GM20431 (cell line): Measurements from ENCODE around the gene SLC5A11.
"Not testable (repeated sequence)": the region's sequence is repeated elsewhere in the genome, so short reads cannot be mapped to it uniquely, and the experiment has no call there.

Experiments used
- in situ Hi-C: fragments of 300-500 bp; cut with MseI, MboI; formaldehyde crosslinking; loops from one replicate; pipeline ENCODE4 v1.15.0; 2020; ENCODE audit warnings: low sequenced_read_pairs; ENCODE audit not compliant: unreplicated experiment

Gene SLC5A11

GRCh38 chr16:24854607-24855171 lies 8.9 kb downstream of the SLC5A11 start:
- in situ Hi-C loops, result no loop called here

- in situ Hi-C loops, result no loop called here
Measured at GRCh38 chr16:24855678-24856077, 9.9 kb downstream of the SLC5A11 start.

DNA sequence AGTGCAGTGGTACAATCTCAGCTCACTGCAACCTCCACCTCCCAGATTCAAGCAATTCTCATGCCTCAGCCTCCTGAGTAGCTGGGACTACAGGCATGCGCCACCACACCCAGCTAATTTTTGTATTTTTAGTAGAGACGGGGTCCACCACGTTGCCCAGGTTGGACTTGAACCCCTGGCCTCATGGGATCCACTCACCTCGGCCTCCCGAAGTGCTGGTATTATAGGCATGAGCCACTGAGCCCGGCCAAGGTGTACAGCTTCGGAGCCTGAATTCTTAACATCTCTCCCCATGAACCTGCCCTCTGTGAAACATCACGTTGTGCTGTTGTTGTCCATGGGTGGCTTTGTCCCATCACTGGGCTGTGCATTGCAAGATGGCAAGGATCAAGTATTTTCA lies 11.1 kb downstream of the SLC5A11 start:
- in situ Hi-C loops, result not testable (repeated sequence)

GRCh38 chr16:24858219-24859041 lies 12.7 kb downstream of the SLC5A11 start:
- in situ Hi-C loops, result no loop called here

DNA sequence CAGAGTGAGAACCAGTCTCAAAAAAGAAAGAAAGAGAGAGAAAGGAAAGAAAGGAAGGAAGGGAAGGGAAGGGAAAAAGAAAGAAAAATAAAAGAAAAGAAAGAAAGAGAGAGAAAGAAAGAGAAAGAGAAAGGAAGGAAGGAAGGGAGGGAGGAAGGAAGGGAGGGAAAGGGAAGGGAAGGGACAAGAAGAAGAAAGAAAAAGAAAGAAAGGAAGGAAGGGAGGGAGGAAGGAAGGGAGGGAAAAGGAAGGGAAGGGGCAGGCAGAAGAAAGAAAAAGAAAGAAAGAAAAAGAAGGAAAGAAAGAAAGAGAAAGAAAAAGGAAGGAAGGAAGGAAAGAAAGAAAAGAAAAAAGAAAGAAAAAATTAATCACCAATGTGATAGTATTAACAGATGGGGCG lies 15.7 kb downstream of the SLC5A11 start:
- in situ Hi-C loops, result no loop called here

DNA sequence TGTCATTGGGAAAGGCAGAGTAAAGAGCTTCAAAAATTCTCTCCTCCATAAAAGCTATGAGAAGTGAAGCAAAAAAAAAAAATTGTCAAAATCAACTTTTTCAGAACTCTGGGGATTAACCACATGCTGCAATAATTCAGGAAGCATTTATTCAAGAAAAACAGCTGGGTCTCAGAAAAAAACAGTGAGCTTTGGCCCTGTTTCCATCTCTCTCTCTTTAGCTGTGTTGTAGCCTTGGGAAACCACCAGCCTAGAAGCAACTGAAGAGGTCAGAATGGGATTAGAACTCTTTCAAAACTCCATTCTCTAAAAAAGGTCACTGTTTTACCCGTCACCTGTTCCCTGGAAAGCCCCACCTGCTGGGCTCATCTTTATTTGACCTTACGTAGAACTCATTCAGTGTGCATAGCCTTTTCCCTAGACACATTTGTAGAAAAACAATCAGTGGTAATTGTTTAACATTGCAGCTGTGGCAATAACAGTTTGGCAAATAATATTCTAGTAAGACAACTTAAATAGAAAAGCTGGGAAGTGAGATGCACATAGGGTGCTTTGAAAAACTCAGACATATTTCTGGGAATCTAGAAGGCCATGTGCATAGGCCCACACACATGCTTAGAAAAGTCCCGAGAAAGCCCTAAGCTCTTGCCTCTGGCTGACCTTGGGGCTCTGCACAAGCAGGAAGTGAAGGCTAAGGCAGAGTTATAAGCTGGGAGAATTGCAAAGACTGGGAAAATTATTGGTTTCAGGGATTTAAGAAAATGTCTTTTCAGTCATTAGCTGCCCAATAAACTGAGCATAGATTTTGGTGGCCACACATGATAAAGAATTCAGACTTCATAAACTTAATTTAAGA lies 18.0 kb downstream of the SLC5A11 start:
- in situ Hi-C loops, result no loop called here

DNA sequence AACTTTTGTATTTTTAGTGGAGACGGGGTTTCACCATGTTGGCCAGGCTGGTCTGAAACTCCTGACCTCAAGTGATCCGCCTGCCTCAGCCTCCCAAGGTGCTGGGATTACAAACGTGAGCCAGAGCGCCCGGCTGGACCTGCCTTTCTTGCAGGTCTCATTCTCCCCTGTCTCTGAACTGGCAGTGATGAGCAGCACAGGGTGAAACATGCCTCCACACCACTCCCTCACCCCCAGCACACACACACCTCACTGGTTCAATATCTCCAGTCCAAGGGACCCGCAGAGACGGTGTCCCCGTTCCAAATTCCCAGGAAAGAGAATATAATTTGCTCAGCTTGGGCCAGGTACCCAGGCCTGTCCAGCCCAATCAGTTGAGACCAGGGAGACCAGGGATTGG lies 23.3 kb downstream of the SLC5A11 start:
- in situ Hi-C loops, result no loop called here

GRCh38 chr16:24871891-24872290 lies 26.1 kb downstream of the SLC5A11 start:
- in situ Hi-C loops, result no loop called here

DNA sequence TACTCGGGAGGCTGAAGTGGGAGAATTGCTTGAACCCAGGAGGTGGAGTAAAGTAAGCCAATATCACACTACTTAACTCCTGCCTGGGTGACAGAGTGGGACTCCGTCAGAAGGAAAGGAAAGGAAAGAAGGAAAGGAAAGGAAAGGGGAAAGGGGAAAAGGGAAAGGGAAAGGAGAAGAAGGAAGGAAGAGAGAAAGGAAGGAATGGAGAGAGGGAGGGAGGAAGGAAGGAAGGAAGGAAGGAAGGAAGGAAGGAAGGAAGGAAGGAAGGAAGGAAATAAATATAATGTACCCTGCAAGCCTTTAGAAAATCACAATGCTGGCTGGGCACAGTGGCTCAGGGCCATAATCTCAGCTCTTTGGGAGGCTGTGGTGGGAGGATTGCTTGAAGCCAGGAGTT lies 27.3 kb downstream of the SLC5A11 start:
- in situ Hi-C loops, result no loop called here

DNA sequence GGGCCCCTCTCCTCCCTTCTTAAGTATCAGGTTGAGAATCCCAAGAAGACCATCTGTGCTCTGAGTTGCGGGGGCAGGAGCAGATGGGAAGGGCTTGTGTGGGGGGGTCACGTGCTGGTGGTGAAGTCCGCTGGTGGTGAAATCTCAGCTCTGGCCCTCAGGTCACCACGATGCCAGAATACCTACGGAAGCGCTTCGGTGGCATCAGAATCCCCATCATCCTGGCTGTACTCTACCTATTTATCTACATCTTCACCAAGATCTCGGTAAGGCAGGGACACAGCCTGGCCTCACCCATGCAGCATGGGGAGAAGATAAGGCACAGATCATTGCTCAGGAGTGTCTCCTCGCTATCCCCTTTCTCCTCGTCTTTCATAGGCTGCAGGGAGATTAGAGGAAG lies 29.7 kb downstream of the SLC5A11 start:
- in situ Hi-C loops, result no loop called here

- in situ Hi-C loops, result no loop called here
Measured at GRCh38 chr16:24876231-24876630, 30.5 kb downstream of the SLC5A11 start.

DNA sequence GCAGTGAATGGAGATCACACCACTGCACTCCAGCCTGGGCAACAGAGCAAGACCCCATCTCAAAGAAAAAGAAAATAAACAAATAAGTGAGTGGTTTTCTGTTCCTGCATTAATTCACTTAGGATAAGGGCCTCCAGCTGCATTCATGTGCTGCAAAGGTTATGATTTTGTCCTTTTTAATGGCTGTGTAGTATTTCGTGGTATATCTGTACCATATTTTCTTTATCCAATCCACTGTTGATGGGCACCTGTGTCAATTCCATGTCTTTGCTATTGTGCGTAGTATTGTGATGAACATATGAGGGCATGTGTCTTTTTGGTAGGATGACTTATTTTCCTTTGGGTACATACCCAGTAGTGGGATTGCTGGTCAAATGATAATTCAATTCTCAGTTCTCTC lies 33.9 kb downstream of the SLC5A11 start:
- in situ Hi-C loops, result no loop called here

GRCh38 chr16:24883714-24884151 lies 38.0 kb downstream of the SLC5A11 start:
- in situ Hi-C loops, result no loop called here

GRCh38 chr16:24887472-24887871 lies 41.7 kb downstream of the SLC5A11 start:
- in situ Hi-C loops, result no loop called here

GRCh38 chr16:24890746-24891145 lies 45.0 kb downstream of the SLC5A11 start:
- in situ Hi-C loops, result no loop called here

GRCh38 chr16:24896439-24896838 lies 50.7 kb downstream of the SLC5A11 start:
- in situ Hi-C loops, result no loop called here

DNA sequence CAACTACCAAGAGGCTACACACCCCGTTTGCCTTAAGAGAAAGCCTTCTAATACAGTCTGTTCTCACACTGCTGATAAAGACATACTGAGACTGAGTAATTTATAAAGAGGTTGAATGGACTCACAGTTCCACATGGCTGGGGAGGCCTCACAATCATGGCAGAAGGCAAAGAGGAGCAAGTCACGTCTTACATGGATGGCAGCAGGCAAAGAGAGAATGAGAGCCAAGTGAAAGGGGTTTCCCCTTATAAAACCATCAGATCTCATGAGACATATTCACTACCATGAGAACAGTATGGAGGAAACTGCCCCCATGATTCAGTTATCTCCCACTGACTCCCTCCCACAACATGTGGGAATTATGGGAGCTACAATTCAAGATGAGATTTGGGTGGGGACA lies 51.8 kb downstream of the SLC5A11 start:
- in situ Hi-C loops, result not testable (repeated sequence)

DNA sequence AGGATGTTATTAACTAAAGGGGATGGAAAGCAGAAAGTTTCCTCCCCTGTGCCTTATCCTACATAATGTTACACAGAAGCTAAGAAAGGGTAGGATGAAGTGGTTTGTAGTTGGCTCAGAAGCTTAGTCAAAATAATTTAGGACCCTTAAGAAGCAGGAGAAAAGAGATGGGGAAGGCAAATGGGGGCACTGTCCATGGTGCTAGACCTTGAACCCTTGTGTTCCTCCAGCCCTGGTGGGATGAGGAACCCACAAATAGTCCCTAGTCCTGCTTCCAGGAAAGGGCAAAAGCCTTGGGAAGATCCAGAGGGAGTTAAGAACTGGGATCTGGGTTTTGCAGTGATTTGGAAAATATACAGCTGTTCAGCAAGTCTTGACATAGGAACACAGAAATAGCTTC lies 54.5 kb downstream of the SLC5A11 start:
- in situ Hi-C loops, result no loop called here

DNA sequence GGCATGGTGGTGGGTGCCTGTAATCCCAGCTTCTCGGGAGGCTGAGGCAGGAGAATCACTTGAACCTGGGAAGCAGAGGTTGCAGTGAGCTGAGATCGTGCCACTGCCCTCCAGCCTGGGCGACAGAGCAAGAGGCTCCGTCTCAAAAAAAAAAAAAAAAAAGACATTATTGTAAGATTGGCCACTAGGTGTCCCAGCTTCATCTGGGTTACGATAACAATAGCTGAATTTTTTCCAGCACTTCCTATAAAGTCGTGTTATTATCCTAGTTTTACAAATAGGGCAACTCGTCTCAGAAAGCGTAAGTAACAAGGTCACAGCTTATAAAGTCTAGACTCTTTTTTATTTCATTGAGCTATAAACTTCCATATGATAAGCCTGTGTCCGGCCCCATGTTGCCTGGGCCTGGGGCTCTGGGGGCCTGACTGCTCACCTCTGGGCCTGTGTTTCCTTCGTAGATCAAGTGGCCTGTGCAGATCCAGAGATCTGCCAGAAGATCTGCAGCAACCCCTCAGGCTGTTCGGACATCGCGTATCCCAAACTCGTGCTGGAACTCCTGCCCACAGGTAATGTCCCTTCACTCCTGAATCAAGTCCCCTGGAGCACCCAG lies 60.5 kb downstream of the SLC5A11 start:
- in situ Hi-C loops, result no loop called here

DNA sequence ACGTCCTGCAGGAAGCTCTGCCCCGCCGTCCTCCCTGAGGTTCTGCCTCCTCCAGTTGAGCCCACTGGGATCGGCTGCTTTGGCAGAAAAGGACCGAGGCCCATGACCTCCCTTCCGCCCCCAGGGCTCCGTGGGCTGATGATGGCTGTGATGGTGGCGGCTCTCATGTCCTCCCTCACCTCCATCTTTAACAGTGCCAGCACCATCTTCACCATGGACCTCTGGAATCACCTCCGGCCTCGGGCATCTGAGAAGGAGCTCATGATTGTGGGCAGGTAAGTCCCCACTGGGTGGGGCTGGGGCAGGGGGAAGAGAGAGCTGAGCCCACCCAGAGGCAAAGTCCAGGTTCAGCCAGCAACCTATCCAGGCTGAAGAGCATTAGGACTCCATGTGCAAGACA lies 61.1 kb downstream of the SLC5A11 start:
- in situ Hi-C loops, result no loop called here

GRCh38 chr16:24908716-24909115 lies 63.0 kb downstream of the SLC5A11 start:
- in situ Hi-C loops, result no loop called here
